GM10248 (cell line): ENCODE data around the gene GNRH2.

Source experiments
- CTCF ChIA-PET: fragments of 300-600 bp; sonication (Branson Sonifier 250); formaldehyde crosslinking; extraction: SDS; loops from one replicate; lab custom pipeline; 2021; ENCODE audit warnings: antibody characterized with exemption; lab: Yijun Ruan, JAX
- POLR2A ChIA-PET: fragments of 350-650 bp; sonication (Branson Sonifier 250); formaldehyde crosslinking; extraction: SDS; loops from one replicate; lab custom pipeline; 2020; ENCODE audit warnings: antibody characterized with exemption; lab: Yijun Ruan, JAX
- DNase-seq: peaks from one replicate; pipeline ENCODE4 v3.0.0; 2012; ENCODE audit errors: extremely low spot score
- TF ChIP-seq, protein P1 (sequence below): IDR thresholded peaks from 2 replicates; pipeline ENCODE4 v1.5.1; 2012; ENCODE audit warnings: mild to moderate bottlenecking, low read depth; ENCODE audit errors: extremely low read depth, missing control alignments, control extremely low read depth

The GNRH2 gene

DNA sequence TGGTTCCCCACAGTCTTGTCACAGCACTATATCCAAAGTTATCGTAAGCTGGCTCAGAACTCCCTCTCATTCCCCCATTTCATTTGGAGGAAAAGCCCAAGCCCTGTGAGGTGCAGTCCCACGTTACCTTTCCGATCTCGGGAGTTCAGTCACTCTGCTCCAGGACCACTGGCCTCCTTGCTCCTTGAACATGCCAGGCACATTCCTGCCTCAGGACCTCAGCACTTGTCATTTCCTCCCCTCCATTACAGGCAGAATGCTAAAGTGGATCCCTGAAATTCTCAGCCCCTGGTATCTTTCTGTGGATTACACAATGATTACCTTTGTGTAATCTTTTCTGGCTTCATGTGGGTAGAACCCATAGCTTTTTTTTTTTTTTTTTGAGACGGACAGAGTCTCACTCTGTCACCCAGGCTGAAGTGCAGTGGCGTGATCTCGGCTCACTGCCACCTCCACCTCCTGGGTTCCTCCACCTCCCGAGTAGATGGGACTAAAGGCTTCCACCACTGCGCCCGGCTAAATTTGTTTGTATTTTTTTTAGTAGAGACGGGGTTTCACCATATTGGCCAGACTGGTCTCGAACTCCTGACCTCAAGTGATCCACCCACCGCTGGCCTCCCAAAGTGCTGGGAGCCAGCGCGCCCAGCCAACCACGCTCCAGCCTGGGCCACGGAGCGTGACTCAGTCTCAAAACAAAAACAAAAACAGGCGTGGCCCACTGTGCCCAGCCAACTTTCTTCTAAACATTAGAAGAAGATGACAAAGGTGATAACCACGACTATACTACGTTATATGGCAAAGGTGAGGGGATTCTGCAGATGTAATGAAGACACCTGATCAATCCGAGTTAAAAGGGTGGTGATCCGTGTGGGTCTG, 24.0 kb downstream of the GNRH2 start:
- ChIA-PET POLR2A (no interaction called here), CTCF (interaction anchor here (0.9 to 1.7 kb wide), 2 partner anchors 10 to 14 kb away, joined by 3 to 6 read pairs; no protein-coding TSS in a partner anchor)
- DNase-seq: no peak
- TF ChIP-seq, protein P1, sequence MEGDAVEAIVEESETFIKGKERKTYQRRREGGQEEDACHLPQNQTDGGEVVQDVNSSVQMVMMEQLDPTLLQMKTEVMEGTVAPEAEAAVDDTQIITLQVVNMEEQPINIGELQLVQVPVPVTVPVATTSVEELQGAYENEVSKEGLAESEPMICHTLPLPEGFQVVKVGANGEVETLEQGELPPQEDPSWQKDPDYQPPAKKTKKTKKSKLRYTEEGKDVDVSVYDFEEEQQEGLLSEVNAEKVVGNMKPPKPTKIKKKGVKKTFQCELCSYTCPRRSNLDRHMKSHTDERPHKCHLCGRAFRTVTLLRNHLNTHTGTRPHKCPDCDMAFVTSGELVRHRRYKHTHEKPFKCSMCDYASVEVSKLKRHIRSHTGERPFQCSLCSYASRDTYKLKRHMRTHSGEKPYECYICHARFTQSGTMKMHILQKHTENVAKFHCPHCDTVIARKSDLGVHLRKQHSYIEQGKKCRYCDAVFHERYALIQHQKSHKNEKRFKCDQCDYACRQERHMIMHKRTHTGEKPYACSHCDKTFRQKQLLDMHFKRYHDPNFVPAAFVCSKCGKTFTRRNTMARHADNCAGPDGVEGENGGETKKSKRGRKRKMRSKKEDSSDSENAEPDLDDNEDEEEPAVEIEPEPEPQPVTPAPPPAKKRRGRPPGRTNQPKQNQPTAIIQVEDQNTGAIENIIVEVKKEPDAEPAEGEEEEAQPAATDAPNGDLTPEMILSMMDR: no peak

DNA sequence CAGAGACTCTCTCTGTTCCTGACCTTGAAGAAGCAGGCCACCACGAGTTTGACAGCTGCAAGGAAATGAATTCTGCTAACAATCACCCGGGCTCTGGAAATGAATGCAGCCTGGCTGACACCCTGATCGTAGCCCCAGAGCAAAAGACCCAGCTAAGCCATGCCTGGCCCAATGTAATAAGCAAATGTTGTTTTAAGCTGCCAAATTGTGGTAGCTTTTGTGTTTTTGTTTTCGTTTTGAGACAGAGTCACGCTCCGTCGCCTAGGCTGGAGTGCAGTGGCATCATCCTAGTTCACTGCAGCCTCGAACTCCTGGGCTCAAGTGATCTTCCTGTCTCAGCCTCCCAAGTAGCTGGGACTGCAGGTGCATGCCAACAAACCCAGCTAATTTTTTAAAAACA, 24.7 kb downstream of the GNRH2 start:
- ChIA-PET CTCF (interaction anchor here (0.7 to 1.7 kb wide), 4 partner anchors 9 to 246 kb away, joined by 3 to 6 read pairs (median 3); no protein-coding TSS in a partner anchor), POLR2A (no interaction called here)
- TF ChIP-seq, protein P1: no peak
- DNase-seq: no peak

DNA sequence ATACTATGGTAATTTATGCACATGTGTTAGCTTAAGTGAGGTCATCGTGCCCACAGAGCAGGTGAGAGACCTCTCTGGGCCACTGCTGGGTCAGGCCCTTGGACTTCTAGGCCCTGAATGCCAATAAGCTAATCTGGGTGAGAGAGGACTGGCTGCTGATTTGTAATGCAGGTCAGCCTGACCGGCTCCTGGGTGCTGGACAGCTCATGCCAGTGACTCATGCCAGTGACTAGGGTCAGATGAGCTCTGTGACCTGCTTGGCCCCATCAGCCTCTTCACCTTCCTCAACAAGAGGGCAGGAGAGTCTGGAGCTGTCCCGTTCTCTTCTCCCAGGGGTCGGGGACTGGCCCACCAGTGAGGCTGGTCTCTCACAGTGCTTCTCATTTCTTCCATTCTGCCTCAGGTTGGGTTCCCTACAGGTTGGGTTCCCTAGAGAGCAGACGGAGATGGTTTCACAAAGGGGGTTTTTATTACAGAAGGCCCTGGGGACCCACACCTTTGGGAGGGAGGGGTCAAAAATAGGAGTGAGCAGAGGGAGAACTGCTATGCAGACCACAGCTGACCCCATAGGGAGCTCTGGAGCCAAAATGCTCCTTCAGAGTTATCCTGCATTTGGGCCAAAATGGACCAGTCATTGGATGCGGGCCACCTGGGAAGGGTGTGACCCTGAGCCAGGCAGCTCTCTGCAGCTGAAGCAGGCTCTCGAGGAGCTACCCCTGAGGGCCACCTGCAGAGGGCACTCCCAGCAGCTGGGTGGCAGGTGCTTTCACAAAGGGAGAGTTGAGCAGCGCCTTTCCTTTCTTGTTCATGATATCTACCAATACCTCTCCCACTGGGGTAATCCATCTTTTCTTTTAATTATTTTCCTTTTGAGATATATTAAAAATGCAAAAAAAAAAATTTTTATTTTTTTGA, 25.8 kb downstream of the GNRH2 start:
- TF ChIP-seq, protein P1: peak; percentile 21
- DNase-seq: peak; percentile 16
- ChIA-PET POLR2A (no interaction called here), CTCF (interaction anchor here (0.9 to 1.4 kb wide), 2 partner anchors 16 to 150 kb away, joined by 3 to 8 read pairs; no protein-coding TSS in a partner anchor)

DNA sequence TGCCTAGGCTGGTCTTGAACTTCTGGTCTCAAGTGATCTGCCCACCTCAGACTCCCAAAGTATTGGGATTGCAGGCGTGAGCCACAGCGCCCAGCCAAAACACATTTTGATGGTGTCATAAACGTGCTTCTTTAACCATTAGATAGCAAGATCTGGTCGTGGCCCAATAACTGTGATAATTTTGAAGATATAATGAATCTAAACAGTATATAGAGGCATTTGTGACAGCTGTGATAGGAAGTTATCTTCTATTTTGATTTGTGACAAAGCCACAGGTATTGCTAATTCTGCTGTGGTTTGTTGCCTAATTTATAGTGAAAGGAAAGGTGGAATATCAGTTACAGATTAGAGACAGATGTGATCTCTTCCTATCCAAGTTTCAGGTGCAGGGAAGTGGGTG, 27.3 kb downstream of the GNRH2 start:
- TF ChIP-seq, protein P1: no peak
- POLR2A ChIA-PET: no interaction called here
- no peak for DNase-seq
- CTCF ChIA-PET: interaction anchor here (0.9 kb wide), 1 partner anchor 17 kb away, joined by 3 read pairs; no protein-coding TSS in a partner anchor

DNA sequence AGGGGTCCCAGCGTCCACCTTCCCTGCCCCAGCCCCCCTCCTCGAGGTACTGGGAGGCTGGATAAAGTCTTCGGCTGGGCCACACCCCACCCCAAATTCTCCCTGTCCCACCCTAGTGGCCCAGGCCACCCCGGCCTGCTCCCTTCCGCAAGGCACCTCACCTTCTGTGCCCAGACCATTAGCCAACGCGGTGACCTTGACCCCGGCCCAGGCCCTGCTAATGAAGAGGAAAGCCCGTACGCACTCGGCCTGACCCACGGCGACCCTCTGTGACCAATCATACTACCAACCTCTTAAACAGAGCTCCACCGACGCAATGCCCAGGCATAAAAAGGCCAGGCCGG, 27.8 kb downstream of the GNRH2 start:
- ChIA-PET CTCF (interaction anchor here (0.9 kb wide), 1 partner anchor 18 kb away, joined by 3 read pairs; no protein-coding TSS in a partner anchor), POLR2A (no interaction called here)
- TF ChIP-seq, protein P1: no peak

DNA sequence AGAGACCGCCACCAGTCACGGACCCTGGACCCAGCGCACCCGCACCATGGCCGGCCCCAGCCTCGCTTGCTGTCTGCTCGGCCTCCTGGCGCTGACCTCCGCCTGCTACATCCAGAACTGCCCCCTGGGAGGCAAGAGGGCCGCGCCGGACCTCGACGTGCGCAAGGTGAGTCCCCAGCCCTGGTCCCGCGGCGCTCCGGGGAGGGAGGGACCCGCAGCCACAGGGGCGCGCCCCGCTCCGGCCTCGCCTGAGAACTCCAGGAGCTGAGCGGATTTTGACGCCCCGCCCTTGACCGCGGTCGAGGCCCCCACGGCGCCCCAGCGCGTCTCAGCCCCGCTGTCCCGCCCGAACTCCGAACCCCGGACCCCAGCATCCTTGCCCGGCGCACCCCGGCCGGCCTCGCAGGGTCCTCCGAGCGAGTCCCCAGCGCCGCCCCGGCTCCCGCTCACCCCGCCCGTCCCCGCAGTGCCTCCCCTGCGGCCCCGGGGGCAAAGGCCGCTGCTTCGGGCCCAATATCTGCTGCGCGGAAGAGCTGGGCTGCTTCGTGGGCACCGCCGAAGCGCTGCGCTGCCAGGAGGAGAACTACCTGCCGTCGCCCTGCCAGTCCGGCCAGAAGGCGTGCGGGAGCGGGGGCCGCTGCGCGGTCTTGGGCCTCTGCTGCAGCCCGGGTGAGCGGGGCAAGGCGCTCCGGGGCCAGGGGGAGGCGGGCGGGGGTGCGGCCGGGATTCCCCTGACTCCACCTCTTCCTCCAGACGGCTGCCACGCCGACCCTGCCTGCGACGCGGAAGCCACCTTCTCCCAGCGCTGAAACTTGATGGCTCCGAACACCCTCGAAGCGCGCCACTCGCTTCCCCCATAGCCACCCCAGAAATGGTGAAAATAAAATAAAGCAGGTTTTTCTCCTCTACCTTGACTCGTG, 28.4 kb downstream of the GNRH2 start, which contains the start of gene OXT:
Gene OXT (plus strand): TSS at position 11 of the 920 bp plus-strand sequence. CDS start 36 bp downstream, at position 47.
- ChIA-PET CTCF (interaction anchor here (1.1 to 1.9 kb wide), 2 partner anchors 18 to 25 kb away, joined by 4 to 8 read pairs; no protein-coding TSS in a partner anchor), POLR2A (no interaction called here)
- TF ChIP-seq, protein P1: no peak
- peak; percentile 34 for DNase-seq

More for the DNA sequence above, 27.8 kb downstream of the GNRH2 start:
- no peak for DNase-seq
